Endothelial cell of umbilical vein (primary cell): ENCODE data around the gene FSTL1. TPM values are rescaled to one million over a fixed set of nuclear protein-coding genes. Genes with fewer than 3 reads are reported as not detected.

Experiments
- BruUV-seq: library from RNA; stranded (reverse); fragments of 400-500 nt; replicated peaks from 2 replicates; lab custom pipeline; 2021; lab: Mats Ljungman, UMichigan
- CTCF ChIA-PET: fragments of 300-600, 350-600 bp; sonication (Branson Sonifier 250); formaldehyde crosslinking; loops from one replicate; lab custom pipeline; 2021; ENCODE audit warnings: antibody characterized with exemption, inconsistent platforms; lab: Charles Lee
- POLR2A ChIA-PET: fragments of 300-600, 350-600 bp; sonication (Branson Sonifier 250); formaldehyde crosslinking; loops from one replicate; lab custom pipeline; 2021; ENCODE audit warnings: antibody characterized with exemption, inconsistent platforms; lab: Charles Lee
- DNase-seq: peaks from one replicate; pipeline ENCODE4 v3.0.0-alpha.2; 2011; ENCODE audit warnings: low read depth, low spot score
- FAIRE-seq: peaks from 2 replicates; lab custom pipeline; 2011; peaks lifted over from hg19 to GRCh38; lab: Jason Lieb, UNC
- H2AFZ ChIP-seq: 2 replicates; pipeline ENCODE4 v1.6.0; 2012; ENCODE audit warnings: low read depth, low read length, control low read depth, inconsistent platforms
- H3K27ac ChIP-seq: 2 replicates; pipeline ENCODE4 v1.5.1; 2011; ENCODE audit warnings: low read depth, mild to moderate bottlenecking, control low read depth, low read length, moderate library complexity; ENCODE audit not compliant: insufficient read depth
- H3K27me3 ChIP-seq, 2 experiments: 2 replicates each; pipeline versions ENCODE4 v1.6.0 to v1.6.1; 2011; ENCODE audit warnings: low read length in 2 of 2, mixed read lengths in 1 of 2; ENCODE audit not compliant: control insufficient read depth in 2 of 2, insufficient read depth in 2 of 2
- H3K36me3 ChIP-seq, 2 experiments: 2 replicates in 1 of 2; 3 replicates in 1 of 2; pipeline ENCODE4 v1.5.1; 2011; ENCODE audit warnings: low read length in 2 of 2, mild to moderate bottlenecking in 1 of 2, moderate library complexity in 1 of 2; ENCODE audit not compliant: control insufficient read depth in 2 of 2, insufficient read depth in 2 of 2; ENCODE audit errors: extremely low read depth in 1 of 2
- H3K4me1 ChIP-seq: 3 replicates; pipeline ENCODE4 v1.5.1; 2011; ENCODE audit warnings: mild to moderate bottlenecking, low read length; ENCODE audit not compliant: control insufficient read depth, insufficient read depth; ENCODE audit errors: extremely low read depth
- H3K4me2 ChIP-seq: 2 replicates; pipeline ENCODE4 v1.6.1; 2011; ENCODE audit warnings: low read length, control low read depth, mixed read lengths; ENCODE audit not compliant: insufficient read depth
- H3K4me3 ChIP-seq, 3 experiments: fragments of 200-600 bp in 1 of 3; sonication (generic), shearing (Covaris generic) in 1 of 3; replicated peaks in 1 of 3; 2 replicates each; pipeline ENCODE4 v1.5.1; 2011 to 2016; ENCODE audit warnings: control low read depth in 3 of 3, low read length in 3 of 3, mild to moderate bottlenecking in 2 of 3, inconsistent platforms in 1 of 3, low read depth in 1 of 3, moderate library complexity in 1 of 3; ENCODE audit not compliant: insufficient read depth in 1 of 3
- H3K79me2 ChIP-seq: 2 replicates; pipeline ENCODE4 v1.6.0; 2012; ENCODE audit warnings: low read length, inconsistent platforms; ENCODE audit not compliant: control insufficient read depth, insufficient read depth
- H3K9ac ChIP-seq: replicated peaks from 2 replicates; pipeline ENCODE3; 2011; ENCODE audit warnings: low read length, control low read depth; ENCODE audit not compliant: insufficient read depth; ENCODE audit errors: extremely low read depth
- H3K9me1 ChIP-seq: replicated peaks from 3 replicates; pipeline ENCODE4 v1.6.0; 2011; ENCODE audit warnings: mild to moderate bottlenecking, low read length; ENCODE audit not compliant: control insufficient read depth, insufficient read depth; ENCODE audit errors: extremely low read depth
- H3K9me3 ChIP-seq: replicated peaks from 2 replicates; pipeline ENCODE4 v1.5.1; 2012; ENCODE audit warnings: low read length, inconsistent platforms; ENCODE audit not compliant: control insufficient read depth, insufficient read depth
- H4K20me1 ChIP-seq: replicated peaks from 2 replicates; pipeline ENCODE3; 2011; ENCODE audit warnings: mild to moderate bottlenecking, low read length; ENCODE audit not compliant: control insufficient read depth, insufficient read depth; ENCODE audit errors: extremely low read depth
- CTCF ChIP-seq, 2 donors: IDR thresholded peaks; 1 replicate in 1 of 2; 2 replicates in 1 of 2; pipeline ENCODE4 v1.5.1; 2011; ENCODE audit warnings: low read length in 2 of 2, mild to moderate bottlenecking in 2 of 2, moderate library complexity in 2 of 2, control low read depth in 1 of 2, inconsistent platforms in 1 of 2, low read depth in 1 of 2; ENCODE audit not compliant: insufficient read depth in 1 of 2; ENCODE audit errors: extremely low read depth in 1 of 2
- EZH2 ChIP-seq: IDR thresholded peaks from 2 replicates; pipeline ENCODE4 v1.6.1; 2012; ENCODE audit warnings: borderline replicate concordance, low read depth, mild to moderate bottlenecking, moderate library complexity, low read length, inconsistent platforms; ENCODE audit not compliant: severe bottlenecking
- FOS ChIP-seq: IDR thresholded peaks from 2 replicates; pipeline ENCODE4 v1.6.1; 2011; ENCODE audit warnings: mild to moderate bottlenecking, low read length, moderate library complexity, borderline replicate concordance; ENCODE audit not compliant: insufficient read depth
- GATA2 ChIP-seq: IDR thresholded peaks from 2 replicates; pipeline ENCODE4 v1.7.0; 2011; ENCODE audit warnings: low read depth, mild to moderate bottlenecking, moderate library complexity, mixed read lengths, low read length; ENCODE audit not compliant: insufficient read length, insufficient read depth
- JUN ChIP-seq: IDR thresholded peaks from 2 replicates; pipeline ENCODE4 v1.6.1; 2011; ENCODE audit warnings: borderline replicate concordance, low read depth; ENCODE audit not compliant: insufficient read length, insufficient read depth
- MAX ChIP-seq: IDR thresholded peaks from 2 replicates; pipeline ENCODE4 v1.6.1; 2011; ENCODE audit not compliant: insufficient read depth, insufficient read length
- MYC ChIP-seq: IDR thresholded peaks from one replicate; pipeline ENCODE4 v1.6.1; 2011; ENCODE audit warnings: mild to moderate bottlenecking, low read depth, low read length
- POLR2A ChIP-seq: IDR thresholded peaks from 2 replicates; pipeline ENCODE4 v1.6.1; 2012; ENCODE audit warnings: low read depth, mild to moderate bottlenecking, control low read depth, low read length
- POLR2AphosphoS5 ChIP-seq: IDR thresholded peaks from 2 replicates; pipeline ENCODE4 v1.6.1; 2012; ENCODE audit warnings: low read depth, mild to moderate bottlenecking, control low read depth, low read length, moderate library complexity; ENCODE audit not compliant: insufficient read depth
- dilution Hi-C: fragments of 300-500 bp; cut with MboI; formaldehyde crosslinking; loops from one replicate; pipeline ENCODE4 v1.15.0; 2019; ENCODE audit warnings: low sequenced_read_pairs; ENCODE audit not compliant: extremely low pct_ligation_motif_present
- intact Hi-C: fragments of 100-400 bp; cut with micrococcal nuclease; formaldehyde crosslinking; loops from one replicate; pipeline ENCODE4 v1.10.0; 2022
- polyA plus RNA-seq, 4 experiments: library from polyadenylated mRNA; depleted of rRNA in 3 of 4; stranded (reverse) in 3 of 4; unstranded in 1 of 4; fragments of >200 nt; gene quantifications; 2 replicates each; pipeline versions ENCODE4 v1.2.1 to v1.2.3, GENCODE V29; 2011 to 2012; ENCODE audit warnings: missing spikeins in 1 of 4
- total RNA-seq: library from RNA; stranded (reverse); gene quantifications from 2 replicates; pipeline ENCODE4 v1.2.3, GENCODE V29; 2021

Gene FSTL1
- total and polyA plus RNA-seq, 2 donors (not counting 3 experiments of a cell fraction or from before 2014, with no cell fraction given), result 235 to 562 TPM

GRCh38 chr3:120436523-120437050, 14.2 kb downstream of the FSTL1 start:
- dilution Hi-C loops (no loop called here), intact Hi-C loops (loop anchor here (5.0 kb wide), 1 partner anchor 344 kb away; the partner anchor contains the start of gene GSK3B)
- Histone ChIP-seq H3K27ac (peak overlapping the region; percentile 81), H3K9ac (peak overlapping the region; percentile 19), H3K79me2 (peaks cover 83% of the 10 kb centered on the region), H2AFZ (no peak overlapping the region), H3K4me2 (peak overlapping the region; percentile 62), H3K4me3 (no peak overlapping the region), H4K20me1 (no peaks in the 10 kb centered on the region), H3K9me3 (no peaks in the 10 kb centered on the region), H3K9me1 (no peaks in the 10 kb centered on the region), H3K27me3 (no peaks in the 10 kb centered on the region), H3K36me3 (peaks cover 4 to 15% of the 10 kb centered on the region in 2 experiments), H3K4me1 (peaks cover 63% of the 10 kb centered on the region)
- FAIRE-seq (no peak), DNase-seq (no peak)
- BruUV-seq, result no TSS peak
- TF ChIP-seq FOS, result no peak
- TF ChIP-seq CTCF (IDR thresholded peaks at IDR 0.05; ENCODE audit: extremely low read depth in 1 of 2, insufficient read depth in 1 of 2, low read depth in 1 of 2, low read length in 2 of 2), result no peak
- TF ChIP-seq POLR2AphosphoS5, result no peak
- no peak for TF ChIP-seq GATA2
- no peak for TF ChIP-seq EZH2
- TF ChIP-seq JUN, result no peak
- TF ChIP-seq POLR2A, result no peak
- TF ChIP-seq MYC, result no peak
- TF ChIP-seq MAX, result no peak
- CTCF ChIA-PET, result interaction anchor here (1.1 to 24.8 kb wide), 5 partner anchors 10 to 122 kb away, joined by 3 to 367 read pairs (median 8); no protein-coding TSS in a partner anchor
- POLR2A ChIA-PET, result interaction anchor here (1.6 kb wide), 1 partner anchor 14 kb away, joined by 4 read pairs; the partner anchor contains the start of gene FSTL1
